ENCODE data around the gene GRWD1.

GRWD1 gene

DNA sequence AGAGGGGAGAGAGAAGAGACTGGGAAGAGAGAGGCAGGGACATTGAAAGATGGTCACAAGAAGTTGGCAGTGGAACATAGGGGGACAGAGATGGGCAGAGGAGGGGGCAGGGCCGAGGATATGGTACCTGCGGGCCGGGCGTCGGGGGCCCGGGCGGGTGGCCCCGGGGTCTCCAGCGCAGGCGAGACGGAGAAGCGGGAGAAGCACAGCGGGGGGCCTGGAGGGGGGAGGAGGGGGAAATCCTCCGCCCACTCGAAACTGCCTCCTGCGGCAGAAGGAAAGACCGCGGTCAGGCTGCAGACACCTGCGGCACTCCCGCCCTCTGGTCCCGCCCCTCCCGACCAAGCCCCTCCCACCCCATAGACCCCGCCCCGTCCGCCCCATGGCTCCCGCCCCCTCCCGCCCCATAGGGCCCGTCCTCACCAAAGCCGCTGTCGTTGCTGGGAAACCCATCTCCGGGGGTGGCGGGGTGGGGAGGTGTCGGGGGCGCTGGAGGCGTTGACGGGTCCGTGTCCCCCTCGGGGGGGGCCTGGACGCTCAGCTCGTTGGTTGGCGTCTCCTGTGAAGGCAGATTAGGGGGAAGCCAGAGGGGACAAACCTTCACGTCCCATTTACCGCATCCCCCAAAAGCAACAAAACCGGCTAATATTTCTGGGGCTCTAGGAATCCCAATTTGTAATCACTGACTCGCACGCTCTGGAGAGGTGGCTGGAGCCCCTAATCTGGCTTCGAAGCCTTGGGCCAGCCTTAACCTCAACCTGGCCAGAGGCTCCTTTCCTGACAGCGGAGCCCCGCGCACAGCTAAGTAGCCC, 45.4 kb downstream of the GRWD1 start:
- Histone ChIP-seq H3K27ac (peak overlapping the region; percentile 46), H3K9ac (ENCODE audit: insufficient read length) (no peak overlapping the region)
- no peak for DNase-seq (ENCODE audit: low read depth, low spot score)

GRCh38 chr19:48491793-48492123, 46.0 kb downstream of the GRWD1 start:
- Histone ChIP-seq H3K36me3 (ENCODE audit: insufficient read depth, low read length) (no peaks in the 10 kb centered on the region), H3K9me3 (ENCODE audit: low read depth, low read length) (no peaks in the 10 kb centered on the region), H3K9ac (ENCODE audit: insufficient read length) (no peak overlapping the region), H3K4me3 (peak overlapping the region; percentile 54), H3K27ac (peak overlapping the region; percentile 46)
- TF ChIP-seq FOXP2 (optimal IDR thresholded peaks at IDR 0.05; ENCODE audit: control extremely low read depth, extremely low read length, insufficient read depth) (no peak), EZH2 (IDR thresholded peaks at IDR 0.05) (no peak), POLR2AphosphoS5 (IDR thresholded peaks at IDR 0.05; ENCODE audit: borderline replicate concordance, low read depth, low read length) (no peak)
- no peak for DNase-seq (ENCODE audit: low read depth, low spot score)

More for the DNA sequence above, 45.4 kb downstream of the GRWD1 start:
- Histone ChIP-seq H3K36me3 (ENCODE audit: insufficient read depth, low read length) (no peaks in the 10 kb centered on the region), H3K4me3 (peak overlapping the region; percentile 56), H3K9me3 (ENCODE audit: low read depth, low read length) (no peaks in the 10 kb centered on the region)
- no peak for TF ChIP-seq FOXP2 (optimal IDR thresholded peaks at IDR 0.05; ENCODE audit: control extremely low read depth, extremely low read length, insufficient read depth)
- no peak for TF ChIP-seq POLR2AphosphoS5 (IDR thresholded peaks at IDR 0.05; ENCODE audit: borderline replicate concordance, low read depth, low read length)
- no peak for TF ChIP-seq EZH2 (IDR thresholded peaks at IDR 0.05)

- no peaks in the 10 kb centered on the region for H3K9me3 ChIP-seq (ENCODE audit: low read depth, low read length)
- H3K36me3 ChIP-seq (ENCODE audit: insufficient read depth, low read length): no peaks in the 10 kb centered on the region
- no peak for TF ChIP-seq FOXP2 (optimal IDR thresholded peaks at IDR 0.05; ENCODE audit: control extremely low read depth, extremely low read length, insufficient read depth)
- peak; percentile 73 for TF ChIP-seq POLR2AphosphoS5 (IDR thresholded peaks at IDR 0.05; ENCODE audit: borderline replicate concordance, low read depth, low read length)
- H3K9ac ChIP-seq (ENCODE audit: insufficient read length): peak overlapping the region; percentile 77
- peak; percentile 92 for DNase-seq (ENCODE audit: low read depth, low spot score)
- H3K4me3 ChIP-seq: peak overlapping the region; percentile 91
- H3K27ac ChIP-seq: peak overlapping the region; percentile 79
Observed at GRCh38 chr19:48492925-48493717, 47.3 kb downstream of the GRWD1 start.

DNA sequence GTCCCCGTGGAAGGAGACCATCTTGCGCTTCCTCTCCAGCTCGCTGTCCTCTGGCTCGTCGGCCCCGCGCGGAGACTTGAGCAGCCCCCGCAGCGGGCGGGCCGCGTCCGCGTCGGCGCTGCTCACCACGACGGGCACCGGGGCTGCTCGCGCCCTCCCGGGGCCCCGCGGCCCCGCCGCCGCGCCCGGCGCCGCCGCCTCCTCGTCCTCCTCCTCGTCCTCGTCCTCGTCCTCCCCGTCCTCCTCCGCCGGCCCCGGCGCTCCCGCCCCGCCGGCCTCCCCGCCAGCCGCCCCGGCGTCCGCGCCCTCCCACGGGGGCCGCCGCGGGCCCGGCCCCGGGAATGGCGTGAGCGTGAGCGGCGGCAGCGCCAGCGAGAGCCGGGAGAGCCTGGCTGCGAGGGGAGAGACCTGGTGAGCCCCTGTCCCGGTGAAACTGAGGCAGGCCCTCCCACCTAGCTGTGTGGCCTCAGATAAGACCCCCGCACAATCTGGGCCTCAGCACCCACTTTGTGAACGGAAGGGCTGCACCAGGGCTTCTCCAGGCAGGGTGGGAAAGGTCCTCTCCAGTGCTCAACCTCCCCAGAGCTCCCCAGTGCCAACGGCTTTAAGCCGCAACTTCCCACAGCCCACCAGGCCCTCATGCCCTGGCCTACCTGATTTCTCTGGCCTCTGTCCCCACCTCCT, 48.1 kb downstream of the GRWD1 start:
- Histone ChIP-seq H3K4me3 (peak overlapping the region; percentile 91), H3K36me3 (ENCODE audit: insufficient read depth, low read length) (no peaks in the 10 kb centered on the region), H3K9ac (ENCODE audit: insufficient read length) (peak overlapping the region; percentile 77), H3K9me3 (ENCODE audit: low read depth, low read length) (no peaks in the 10 kb centered on the region), H3K27ac (no peak overlapping the region; the same call in 1 of the 2 replicates)
- TF ChIP-seq POLR2AphosphoS5 (IDR thresholded peaks at IDR 0.05; ENCODE audit: borderline replicate concordance, low read depth, low read length) (no peak), FOXP2 (optimal IDR thresholded peaks at IDR 0.05; ENCODE audit: control extremely low read depth, extremely low read length, insufficient read depth) (no peak), EZH2 (IDR thresholded peaks at IDR 0.05) (no peak)
- DNase-seq (ENCODE audit: low read depth, low spot score): no peak

DNA sequence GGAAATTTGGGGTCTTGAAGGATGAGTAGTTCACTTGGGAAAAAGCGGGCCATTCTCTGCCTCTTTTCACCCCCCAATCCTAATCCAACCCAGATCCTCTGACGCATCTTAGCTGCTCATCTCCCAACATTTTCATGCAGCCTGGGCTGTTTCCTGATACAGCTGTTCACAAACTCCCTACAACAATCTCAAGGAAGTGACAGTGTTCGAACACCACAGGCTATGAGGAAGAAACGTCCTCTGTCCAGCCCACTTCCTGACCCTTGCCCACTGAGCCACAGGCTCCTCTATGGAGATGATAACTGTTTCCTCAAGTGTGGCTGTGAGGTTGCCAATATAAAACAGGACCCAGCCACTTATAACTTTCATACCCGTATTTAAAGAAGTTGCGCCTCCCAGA, 49.6 kb downstream of the GRWD1 start:
- Histone ChIP-seq H3K9me3 (ENCODE audit: low read depth, low read length) (no peaks in the 10 kb centered on the region), H3K9ac (ENCODE audit: insufficient read length) (no peak overlapping the region), H3K36me3 (ENCODE audit: insufficient read depth, low read length) (no peaks in the 10 kb centered on the region), H3K27ac (peak overlapping the region; percentile 60; the same call in 1 of the 2 replicates), H3K4me3 (no peak overlapping the region)
- no peak for DNase-seq (ENCODE audit: low read depth, low spot score)
- TF ChIP-seq FOXP2 (optimal IDR thresholded peaks at IDR 0.05; ENCODE audit: control extremely low read depth, extremely low read length, insufficient read depth) (no peak), EZH2 (IDR thresholded peaks at IDR 0.05) (no peak), POLR2AphosphoS5 (IDR thresholded peaks at IDR 0.05; ENCODE audit: borderline replicate concordance, low read depth, low read length) (no peak)

GRCh38 chr19:48496959-48497727, 51.4 kb downstream of the GRWD1 start:
- Histone ChIP-seq H3K9me3 (ENCODE audit: low read depth, low read length) (no peaks in the 10 kb centered on the region), H3K27ac (no peak overlapping the region), H3K36me3 (ENCODE audit: insufficient read depth, low read length) (no peaks in the 10 kb centered on the region), H3K4me3 (no peak overlapping the region), H3K9ac (ENCODE audit: insufficient read length) (no peak overlapping the region)
- TF ChIP-seq POLR2AphosphoS5 (IDR thresholded peaks at IDR 0.05; ENCODE audit: borderline replicate concordance, low read depth, low read length) (no peak), EZH2 (IDR thresholded peaks at IDR 0.05) (no peak), FOXP2 (optimal IDR thresholded peaks at IDR 0.05; ENCODE audit: control extremely low read depth, extremely low read length, insufficient read depth) (no peak)
- no peak for DNase-seq (ENCODE audit: low read depth, low spot score)

DNA sequence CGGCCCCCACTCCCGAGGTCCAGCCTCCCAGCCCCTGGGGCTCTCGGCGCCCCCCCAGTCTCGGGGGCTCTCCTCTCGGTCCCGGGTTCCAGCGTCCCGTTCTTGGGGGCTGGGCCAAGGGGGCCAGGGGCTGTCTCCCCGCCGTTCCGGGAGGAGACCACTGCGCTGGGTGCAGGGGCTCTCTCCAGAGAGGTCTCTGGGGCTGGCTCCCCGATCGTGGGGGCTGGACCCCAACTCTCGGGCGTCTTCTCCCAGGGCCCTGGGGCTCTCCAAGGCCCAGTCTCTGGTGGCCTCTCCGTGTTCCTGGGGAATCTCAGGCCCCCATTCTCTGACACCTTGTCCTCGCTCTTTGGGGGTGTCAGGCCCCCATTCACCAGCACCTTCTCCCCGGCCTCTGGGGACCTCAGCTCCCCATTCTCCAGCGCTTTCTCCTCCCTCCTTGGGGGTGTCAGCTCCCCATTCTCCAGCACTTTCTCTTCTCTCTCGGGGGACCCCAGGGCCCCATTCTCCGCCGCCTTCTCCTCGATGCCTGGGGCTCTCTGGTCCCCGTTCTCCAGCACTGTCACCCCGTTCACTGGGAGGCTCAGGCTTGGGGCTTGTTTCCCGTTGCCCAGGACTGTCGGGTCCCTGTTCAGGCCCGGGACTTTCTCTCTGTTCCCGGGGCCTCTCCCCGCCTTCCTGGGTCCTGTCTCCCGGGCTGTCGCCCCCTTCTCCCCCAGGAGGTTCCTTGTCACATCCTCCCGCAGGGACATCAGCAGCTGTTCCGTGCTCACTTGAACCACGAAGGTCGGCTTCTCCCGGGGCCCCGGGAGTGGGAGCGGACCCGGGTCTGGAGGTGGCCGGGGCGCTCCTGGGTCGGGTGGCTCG, 52.2 kb downstream of the GRWD1 start:
- no peak overlapping the region for H3K27ac ChIP-seq
- H3K4me3 ChIP-seq: no peak overlapping the region
- no peaks in the 10 kb centered on the region for H3K9me3 ChIP-seq (ENCODE audit: low read depth, low read length)
- no peak for DNase-seq (ENCODE audit: low read depth, low spot score)
- no peak overlapping the region for H3K9ac ChIP-seq (ENCODE audit: insufficient read length)
- no peaks in the 10 kb centered on the region for H3K36me3 ChIP-seq (ENCODE audit: insufficient read depth, low read length)
- no peak for TF ChIP-seq EZH2 (IDR thresholded peaks at IDR 0.05)
- TF ChIP-seq FOXP2 (optimal IDR thresholded peaks at IDR 0.05; ENCODE audit: control extremely low read depth, extremely low read length, insufficient read depth): no peak

Data from SK-N-MC (cell line).